Nephron (organoid): ENCODE measurements around the gene ALOXE3.
"Not testable (repeated sequence)": the region's sequence is repeated elsewhere in the genome, so short reads cannot be mapped to it uniquely, and the experiment has no call there.

ENCODE experiments used
- H3K27ac Mint-ChIP-seq, 3 experiments: 2 replicates each; pipeline ENCODE4 v1.8.0; 2020; ENCODE audit warnings: mixed read lengths in 3 of 3, mild to moderate bottlenecking in 2 of 3, moderate library complexity in 1 of 3
- H3K27me3 Mint-ChIP-seq: 2 replicates; pipeline ENCODE4 v1.8.0; 2021; ENCODE audit warnings: low read depth, mild to moderate bottlenecking, moderate library complexity, mixed read lengths
- H3K36me3 Mint-ChIP-seq: 2 replicates; pipeline ENCODE4 v1.8.0; 2020; ENCODE audit warnings: low read depth, mixed read lengths
- H3K4me1 Mint-ChIP-seq: 2 replicates; pipeline ENCODE4 v1.8.0; 2020; ENCODE audit warnings: mixed read lengths
- H3K4me3 Mint-ChIP-seq, 3 experiments: 2 replicates each; pipeline ENCODE4 v1.8.0; 2020; ENCODE audit warnings: mild to moderate bottlenecking in 3 of 3, mixed read lengths in 3 of 3, moderate library complexity in 2 of 3
- H3K9me3 Mint-ChIP-seq: 2 replicates; pipeline ENCODE4 v1.8.0; 2020; ENCODE audit warnings: mixed read lengths
- TF ChIP-seq, protein P1 (sequence below), 3 experiments: fragments of 200-600 bp; sonication (generic); IDR thresholded peaks; one replicate each; pipeline ENCODE4 v1.5.0; 2021; ENCODE audit warnings: antibody characterized with exemption in 3 of 3; ENCODE audit not compliant: unreplicated experiment in 3 of 3

Gene ALOXE3

DNA sequence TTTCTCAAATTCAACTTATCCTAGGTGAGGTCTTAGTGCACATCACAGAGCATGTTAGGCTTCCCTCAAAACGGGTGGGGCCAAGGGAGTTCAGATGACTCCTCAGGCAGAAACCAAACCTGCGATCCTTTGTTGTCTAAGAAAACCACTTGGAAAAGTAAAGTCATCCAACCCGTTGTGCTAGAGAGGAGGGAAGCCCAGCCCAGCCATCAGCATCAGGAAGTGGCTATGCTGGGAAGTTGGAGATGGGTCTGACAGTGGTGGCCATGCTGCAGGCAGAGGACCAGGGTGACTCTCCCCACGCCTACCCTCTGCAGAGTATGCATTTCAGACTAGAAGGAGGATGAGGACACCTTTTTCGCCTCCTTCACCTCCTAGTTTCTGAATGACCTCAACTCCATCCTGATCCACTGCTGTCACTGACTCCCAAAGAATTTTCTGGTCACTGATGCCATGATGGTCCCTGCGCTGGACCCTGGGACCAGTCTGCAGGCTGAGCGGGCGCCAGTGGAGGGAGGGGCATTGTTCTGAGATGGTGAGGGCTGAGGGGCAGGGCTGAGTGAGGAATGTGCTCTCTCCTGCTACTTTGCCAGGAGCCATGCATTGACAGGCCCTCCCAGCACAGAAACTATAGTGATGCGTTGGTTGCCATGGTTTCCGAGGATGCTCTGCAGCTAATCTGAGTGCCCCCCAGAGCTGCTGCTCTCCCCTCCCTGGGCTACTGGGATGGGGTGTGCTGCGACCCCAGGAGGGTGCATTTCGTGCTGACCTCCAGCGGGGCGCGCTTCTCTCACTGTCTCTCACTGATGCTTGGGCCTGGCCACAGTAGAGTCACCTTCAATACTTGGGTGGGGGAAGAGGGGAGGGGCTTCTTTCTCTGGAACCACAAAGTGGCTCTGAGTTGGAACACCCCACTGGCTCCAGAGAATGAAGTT is 51.2 kb downstream of the ALOXE3 start:
- Mint-ChIP-seq H3K9me3 (no peaks in the 10 kb centered on the region), H3K4me3 (no peak overlapping the region), H3K27ac (no peak overlapping the region), H3K36me3 (no peaks in the 10 kb centered on the region), H3K27me3 (peaks cover 98% of the 10 kb centered on the region), H3K4me1 (peaks cover 12% of the 10 kb centered on the region)
- TF ChIP-seq, protein P1, sequence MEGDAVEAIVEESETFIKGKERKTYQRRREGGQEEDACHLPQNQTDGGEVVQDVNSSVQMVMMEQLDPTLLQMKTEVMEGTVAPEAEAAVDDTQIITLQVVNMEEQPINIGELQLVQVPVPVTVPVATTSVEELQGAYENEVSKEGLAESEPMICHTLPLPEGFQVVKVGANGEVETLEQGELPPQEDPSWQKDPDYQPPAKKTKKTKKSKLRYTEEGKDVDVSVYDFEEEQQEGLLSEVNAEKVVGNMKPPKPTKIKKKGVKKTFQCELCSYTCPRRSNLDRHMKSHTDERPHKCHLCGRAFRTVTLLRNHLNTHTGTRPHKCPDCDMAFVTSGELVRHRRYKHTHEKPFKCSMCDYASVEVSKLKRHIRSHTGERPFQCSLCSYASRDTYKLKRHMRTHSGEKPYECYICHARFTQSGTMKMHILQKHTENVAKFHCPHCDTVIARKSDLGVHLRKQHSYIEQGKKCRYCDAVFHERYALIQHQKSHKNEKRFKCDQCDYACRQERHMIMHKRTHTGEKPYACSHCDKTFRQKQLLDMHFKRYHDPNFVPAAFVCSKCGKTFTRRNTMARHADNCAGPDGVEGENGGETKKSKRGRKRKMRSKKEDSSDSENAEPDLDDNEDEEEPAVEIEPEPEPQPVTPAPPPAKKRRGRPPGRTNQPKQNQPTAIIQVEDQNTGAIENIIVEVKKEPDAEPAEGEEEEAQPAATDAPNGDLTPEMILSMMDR (IDR thresholded peaks at IDR 0.05; ENCODE audit: unreplicated experiment in 3 of 3): no peak

DNA sequence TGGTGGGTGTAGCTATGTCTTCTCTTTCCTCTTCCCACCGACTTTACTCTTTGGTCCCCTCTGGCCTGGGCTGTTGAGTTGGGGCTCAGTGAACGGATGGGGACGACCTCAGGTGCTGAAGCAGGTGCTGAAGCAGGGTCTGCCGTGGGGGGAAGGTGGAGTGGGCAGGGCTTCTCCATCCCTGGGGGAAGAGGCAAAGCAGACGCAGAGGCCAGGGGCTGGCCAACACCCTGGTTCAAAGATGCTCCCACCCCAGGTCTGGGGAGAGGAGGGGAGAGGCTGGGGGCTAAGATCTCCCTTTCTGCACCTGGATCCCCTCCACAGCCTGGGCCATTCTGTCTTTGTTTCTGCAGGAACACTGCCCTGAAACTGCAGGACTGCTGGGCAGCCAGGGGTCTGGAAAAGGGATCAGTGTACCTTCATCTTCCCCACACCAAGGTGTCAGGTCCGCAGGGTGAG is 53.7 kb downstream of the ALOXE3 start:
- no peaks in the 10 kb centered on the region for H3K36me3 Mint-ChIP-seq
- H3K4me3 Mint-ChIP-seq: peak overlapping the region in 1 of 3 experiments; percentile 26
- no peak overlapping the region for H3K27ac Mint-ChIP-seq
- H3K27me3 Mint-ChIP-seq: peaks cover 98% of the 10 kb centered on the region
- no peaks in the 10 kb centered on the region for H3K9me3 Mint-ChIP-seq
- TF ChIP-seq, protein P1 (IDR thresholded peaks at IDR 0.05; ENCODE audit: unreplicated experiment in 3 of 3): no peak
- peaks cover 16% of the 10 kb centered on the region for H3K4me1 Mint-ChIP-seq

DNA sequence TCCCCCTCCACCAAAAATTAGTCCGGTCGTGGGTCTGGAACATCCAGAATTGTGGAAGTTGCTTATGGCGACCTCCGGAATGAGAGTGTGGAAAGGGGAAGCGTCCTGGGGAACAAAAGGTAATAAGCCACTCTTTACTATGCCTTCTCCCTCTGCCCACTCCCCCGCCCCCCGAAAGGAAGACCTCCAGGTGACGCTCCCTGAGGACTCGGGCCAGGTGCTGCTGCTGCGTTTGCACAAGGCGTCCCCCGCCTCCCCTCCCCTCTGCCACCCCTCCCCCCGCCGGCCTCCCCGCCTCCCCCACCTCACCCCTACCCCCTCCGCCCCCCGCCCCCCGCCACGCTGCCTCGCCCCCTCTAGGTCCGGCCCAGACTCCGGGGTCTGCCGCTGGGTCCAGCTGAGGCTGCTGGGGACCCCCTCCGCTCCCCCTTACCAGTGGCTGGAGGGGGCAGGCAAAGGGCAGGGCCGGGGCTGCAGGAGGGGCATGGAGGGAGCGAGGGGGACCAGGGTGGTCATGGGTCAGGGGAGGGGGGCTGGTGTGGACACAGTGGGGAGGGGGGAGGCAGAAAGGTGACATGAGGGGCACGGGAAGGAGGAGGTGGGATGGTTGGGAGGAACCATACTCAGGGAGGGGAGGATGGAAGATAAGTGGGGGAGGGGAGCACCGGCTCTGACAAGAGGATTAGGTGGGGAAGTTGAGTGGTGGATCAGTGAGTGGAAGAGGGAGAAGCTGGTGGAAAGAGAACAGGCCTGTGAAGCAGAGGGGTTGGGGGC is 54.4 kb downstream of the ALOXE3 start:
- Mint-ChIP-seq H3K4me1 (peaks cover 16% of the 10 kb centered on the region), H3K36me3 (no peaks in the 10 kb centered on the region), H3K9me3 (no peaks in the 10 kb centered on the region), H3K27me3 (peaks cover 98% of the 10 kb centered on the region), H3K27ac (no peak overlapping the region), H3K4me3 (peak overlapping the region in 1 of 3 experiments; percentile 26)
- TF ChIP-seq, protein P1 (IDR thresholded peaks at IDR 0.05; ENCODE audit: unreplicated experiment in 3 of 3): no peak

DNA sequence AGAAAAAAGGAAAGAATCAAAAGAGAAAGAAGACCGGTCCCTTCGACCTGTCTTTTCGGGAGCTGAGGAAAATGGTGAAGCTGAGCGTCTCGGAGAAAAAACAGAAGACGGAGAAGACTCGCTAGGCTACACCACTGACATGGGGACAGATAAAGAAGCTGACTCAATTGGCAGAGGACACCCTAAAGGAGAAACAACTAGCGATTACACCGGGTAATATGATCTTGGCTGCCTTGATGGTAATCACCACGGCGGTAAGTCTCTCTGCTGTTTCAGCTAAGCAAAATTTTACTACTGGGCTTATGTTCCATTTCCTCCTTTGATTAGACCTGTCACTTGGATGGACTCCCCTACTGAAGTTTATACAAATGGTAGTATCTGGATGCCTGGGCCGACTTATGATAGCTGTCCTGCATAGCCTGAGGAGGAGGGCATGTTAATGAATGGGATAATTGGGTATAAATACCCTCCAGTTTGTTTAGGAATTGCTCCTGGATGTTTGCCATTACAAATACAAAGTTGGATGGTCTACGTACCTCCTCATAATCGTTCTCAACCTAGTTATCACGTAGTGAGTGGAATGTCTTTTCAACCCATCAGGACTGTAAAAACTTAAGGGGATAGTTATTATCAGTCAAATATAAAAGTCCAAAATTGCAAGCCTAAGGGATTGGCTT is 55.4 kb downstream of the ALOXE3 start:
- Mint-ChIP-seq H3K27me3 (peaks cover 98% of the 10 kb centered on the region), H3K4me1 (peaks cover 16% of the 10 kb centered on the region), H3K4me3 (peak overlapping the region; percentile 2 to 44 (median 5)), H3K27ac (no peak overlapping the region), H3K36me3 (no peaks in the 10 kb centered on the region), H3K9me3 (no peaks in the 10 kb centered on the region)
- TF ChIP-seq, protein P1 (IDR thresholded peaks at IDR 0.05; ENCODE audit: unreplicated experiment in 3 of 3): no peak

DNA sequence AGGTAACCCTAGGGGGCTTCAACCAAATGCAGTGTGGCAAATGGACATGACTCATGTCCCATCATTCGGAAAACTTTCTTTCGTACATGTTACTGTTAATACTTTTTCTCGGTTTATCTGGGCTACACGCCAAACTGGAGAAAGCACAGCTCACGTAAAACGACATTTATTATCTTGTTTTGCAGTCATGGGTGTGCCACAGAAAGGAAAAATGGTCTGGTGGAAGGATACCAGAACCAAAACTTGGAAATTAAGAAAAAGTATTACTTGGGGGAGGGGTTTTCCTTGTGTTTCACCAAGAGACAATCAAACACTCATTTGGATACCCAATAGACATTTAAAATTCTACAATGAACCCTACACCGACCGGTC is 55.9 kb downstream of the ALOXE3 start:
- Mint-ChIP-seq H3K27me3 (peaks cover 98% of the 10 kb centered on the region), H3K4me1 (peaks cover 16% of the 10 kb centered on the region), H3K27ac (no peak overlapping the region), H3K4me3 (peak overlapping the region in 2 of 3 experiments; percentile 5 to 44), H3K36me3 (no peaks in the 10 kb centered on the region), H3K9me3 (no peaks in the 10 kb centered on the region)
- TF ChIP-seq, protein P1 (IDR thresholded peaks at IDR 0.05; ENCODE audit: unreplicated experiment in 3 of 3): no peak

DNA sequence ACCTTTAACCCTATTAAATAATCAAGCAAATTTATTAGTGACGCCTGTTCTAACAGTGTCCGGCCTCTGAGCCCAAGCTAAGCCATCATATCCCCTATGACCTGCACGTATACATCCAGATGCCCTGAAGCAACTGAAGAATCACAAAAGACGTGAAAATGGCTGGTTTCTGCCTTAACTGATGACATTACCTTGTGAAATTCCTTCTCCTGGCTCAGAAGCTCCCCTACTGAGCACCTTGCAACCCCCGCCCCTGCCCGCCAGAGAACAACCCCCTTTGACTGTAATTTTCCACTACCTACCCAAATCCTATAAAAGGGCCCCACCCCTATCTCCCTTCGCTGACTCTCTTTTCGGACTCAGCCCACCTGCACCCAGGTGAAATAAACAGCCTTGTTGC is 56.5 kb downstream of the ALOXE3 start:
- H3K27me3 Mint-ChIP-seq: peaks cover 96% of the 10 kb centered on the region

More for the DNA sequence above, 56.5 kb downstream of the ALOXE3 start:
- not testable (repeated sequence) for H3K36me3 Mint-ChIP-seq, H3K9me3 Mint-ChIP-seq, H3K4me3 Mint-ChIP-seq, H3K27ac Mint-ChIP-seq
- H3K4me1 Mint-ChIP-seq: peaks cover 16% of the 10 kb centered on the region
